ENCODE data around the gene SLC17A1. TPM values are rescaled to one million over a fixed set of nuclear protein-coding genes. Genes with fewer than 3 reads are reported as not detected.

The SLC17A1 gene
- total and polyA plus RNA-seq, 2 of the 13 experiments (the other 11 are each of a cell fraction or from before 2014, with no cell fraction given): 0.09 to 2.1 TPM

GRCh38 chr6:25833136-25833535, 1.3 kb upstream of the SLC17A1 start (continued):
- TF ChIP-seq FOXA1 (IDR thresholded peaks at IDR 0.05) (no peak), FOXA1 (CRISPR knock-in tag; IDR thresholded peaks at IDR 0.05) (no peak), USF2 (IDR thresholded peaks at IDR 0.05; ENCODE audit: low read depth, low read length) (no peak), USF2 (CRISPR knock-in tag; IDR thresholded peaks at IDR 0.05; ENCODE audit: borderline replicate concordance) (no peak), MXD4 (CRISPR knock-in tag; IDR thresholded peaks at IDR 0.05) (no peak), DNMT1 (CRISPR knock-in tag; IDR thresholded peaks at IDR 0.05) (no peak), ZBTB10 (CRISPR knock-in tag; IDR thresholded peaks at IDR 0.05; ENCODE audit: borderline replicate concordance) (no peak), HDAC6 (IDR thresholded peaks at IDR 0.05; ENCODE audit: low read depth, low read length) (no peak), ZEB1 (IDR thresholded peaks at IDR 0.05; ENCODE audit: insufficient replicate concordance, low read depth) (peak; percentile 87), HDAC2 (CRISPR knock-in tag; IDR thresholded peaks at IDR 0.05) (no peak; the same call in 1 of the 2 replicates), PITX1 (CRISPR knock-in tag; IDR thresholded peaks at IDR 0.05) (no peak), EHMT2 (IDR thresholded peaks at IDR 0.05; ENCODE audit: borderline replicate concordance, low read depth, low read length) (no peak; the same call in 1 of the 2 replicates), ELK4 (CRISPR knock-in tag; IDR thresholded peaks at IDR 0.05; ENCODE audit: borderline replicate concordance) (no peak)
- TF ChIP-seq, protein P1, sequence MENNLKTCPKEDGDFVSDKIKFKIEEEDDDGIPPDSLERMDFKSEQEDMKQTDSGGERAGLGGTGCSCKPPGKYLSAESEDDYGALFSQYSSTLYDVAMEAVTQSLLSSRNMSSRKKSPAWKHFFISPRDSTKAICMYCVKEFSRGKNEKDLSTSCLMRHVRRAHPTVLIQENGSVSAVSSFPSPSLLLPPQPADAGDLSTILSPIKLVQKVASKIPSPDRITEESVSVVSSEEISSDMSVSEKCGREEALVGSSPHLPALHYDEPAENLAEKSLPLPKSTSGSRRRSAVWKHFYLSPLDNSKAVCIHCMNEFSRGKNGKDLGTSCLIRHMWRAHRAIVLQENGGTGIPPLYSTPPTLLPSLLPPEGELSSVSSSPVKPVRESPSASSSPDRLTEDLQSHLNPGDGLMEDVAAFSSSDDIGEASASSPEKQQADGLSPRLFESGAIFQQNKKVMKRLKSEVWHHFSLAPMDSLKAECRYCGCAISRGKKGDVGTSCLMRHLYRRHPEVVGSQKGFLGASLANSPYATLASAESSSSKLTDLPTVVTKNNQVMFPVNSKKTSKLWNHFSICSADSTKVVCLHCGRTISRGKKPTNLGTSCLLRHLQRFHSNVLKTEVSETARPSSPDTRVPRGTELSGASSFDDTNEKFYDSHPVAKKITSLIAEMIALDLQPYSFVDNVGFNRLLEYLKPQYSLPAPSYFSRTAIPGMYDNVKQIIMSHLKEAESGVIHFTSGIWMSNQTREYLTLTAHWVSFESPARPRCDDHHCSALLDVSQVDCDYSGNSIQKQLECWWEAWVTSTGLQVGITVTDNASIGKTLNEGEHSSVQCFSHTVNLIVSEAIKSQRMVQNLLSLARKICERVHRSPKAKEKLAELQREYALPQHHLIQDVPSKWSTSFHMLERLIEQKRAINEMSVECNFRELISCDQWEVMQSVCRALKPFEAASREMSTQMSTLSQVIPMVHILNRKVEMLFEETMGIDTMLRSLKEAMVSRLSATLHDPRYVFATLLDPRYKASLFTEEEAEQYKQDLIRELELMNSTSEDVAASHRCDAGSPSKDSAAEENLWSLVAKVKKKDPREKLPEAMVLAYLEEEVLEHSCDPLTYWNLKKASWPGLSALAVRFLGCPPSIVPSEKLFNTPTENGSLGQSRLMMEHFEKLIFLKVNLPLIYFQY (CRISPR knock-in tag; IDR thresholded peaks at IDR 0.05; ENCODE audit: borderline replicate concordance): no peak
- TF ChIP-seq, protein P2, sequence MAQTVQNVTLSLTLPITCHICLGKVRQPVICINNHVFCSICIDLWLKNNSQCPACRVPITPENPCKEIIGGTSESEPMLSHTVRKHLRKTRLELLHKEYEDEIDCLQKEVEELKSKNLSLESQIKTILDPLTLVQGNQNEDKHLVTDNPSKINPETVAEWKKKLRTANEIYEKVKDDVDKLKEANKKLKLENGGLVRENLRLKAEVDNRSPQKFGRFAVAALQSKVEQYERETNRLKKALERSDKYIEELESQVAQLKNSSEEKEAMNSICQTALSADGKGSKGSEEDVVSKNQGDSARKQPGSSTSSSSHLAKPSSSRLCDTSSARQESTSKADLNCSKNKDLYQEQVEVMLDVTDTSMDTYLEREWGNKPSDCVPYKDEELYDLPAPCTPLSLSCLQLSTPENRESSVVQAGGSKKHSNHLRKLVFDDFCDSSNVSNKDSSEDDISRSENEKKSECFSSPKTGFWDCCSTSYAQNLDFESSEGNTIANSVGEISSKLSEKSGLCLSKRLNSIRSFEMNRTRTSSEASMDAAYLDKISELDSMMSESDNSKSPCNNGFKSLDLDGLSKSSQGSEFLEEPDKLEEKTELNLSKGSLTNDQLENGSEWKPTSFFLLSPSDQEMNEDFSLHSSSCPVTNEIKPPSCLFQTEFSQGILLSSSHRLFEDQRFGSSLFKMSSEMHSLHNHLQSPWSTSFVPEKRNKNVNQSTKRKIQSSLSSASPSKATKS (CRISPR knock-in tag; IDR thresholded peaks at IDR 0.05): no peak

All from HepG2 (cell line).